Panc1 (cell line): Measurements from ENCODE around the gene SIK2. TPM values are rescaled to one million over a fixed set of nuclear protein-coding genes. Genes with fewer than 3 reads are reported as not detected.

Experiments used
- ATAC-seq: fragments of 200-7000 bp; cut with Tn5 transposase; 2 replicates; pipeline ENCODE4 v1.9.1; 2020; ENCODE audit warnings: mild to moderate bottlenecking, moderate library complexity
- BruUV-seq: library from RNA; stranded (reverse); fragments of 400-500 nt; replicated peaks from 2 replicates; lab custom pipeline; 2021; lab: Mats Ljungman, UMichigan
- CTCF ChIA-PET: fragments of 300-600 bp; sonication (Branson Sonifier 250); formaldehyde crosslinking; loops from one replicate; lab custom pipeline; 2022; ENCODE audit warnings: antibody characterized with exemption; lab: Charles Lee
- POLR2A ChIA-PET: fragments of 300-600 bp; sonication (Branson Sonifier 250); formaldehyde crosslinking; loops from one replicate; lab custom pipeline; 2022; ENCODE audit warnings: antibody characterized with exemption; lab: Charles Lee
- DNase-seq: peaks from one replicate; pipeline ENCODE4 v3.0.0-alpha.2; 2010; ENCODE audit warnings: low read depth, low spot score
- H3K27ac ChIP-seq: 2 replicates; pipeline ENCODE4 v1.5.1; 2011; ENCODE audit warnings: mild to moderate bottlenecking, low read length, inconsistent platforms
- H3K27me3 ChIP-seq: fragments of 200-500 bp; sonication (Bioruptor generic); 2 replicates; pipeline ENCODE4 v1.6.0; 2014; ENCODE audit warnings: low read length, inconsistent platforms; ENCODE audit not compliant: control insufficient read depth, insufficient read depth
- H3K36me3 ChIP-seq: fragments of 200-500 bp; sonication (Bioruptor generic); 2 replicates; pipeline ENCODE4 v1.5.1; 2014; ENCODE audit warnings: inconsistent platforms, mild to moderate bottlenecking, low read length, moderate library complexity; ENCODE audit not compliant: control insufficient read depth, insufficient read depth
- H3K4me1 ChIP-seq: 2 replicates; pipeline ENCODE4 v1.5.1; 2011; ENCODE audit warnings: inconsistent platforms, mild to moderate bottlenecking, low read length, moderate library complexity; ENCODE audit not compliant: control insufficient read depth, insufficient read depth
- H3K4me3 ChIP-seq, 2 experiments: 2 replicates each; pipeline ENCODE4 v1.5.1; 2011 to 2012; ENCODE audit warnings: low read depth in 2 of 2, low read length in 2 of 2, mild to moderate bottlenecking in 2 of 2, inconsistent platforms in 1 of 2, moderate library complexity in 1 of 2
- H3K9me3 ChIP-seq: fragments of 200-500 bp; sonication (Bioruptor generic); 2 replicates; pipeline ENCODE4 v1.5.1; 2014; ENCODE audit warnings: low read depth, mild to moderate bottlenecking, inconsistent platforms, low read length, moderate library complexity; ENCODE audit not compliant: control insufficient read depth, insufficient read depth
- POLR2AphosphoS5 ChIP-seq: IDR thresholded peaks from 2 replicates; pipeline ENCODE4 v1.6.1; 2012; ENCODE audit warnings: mild to moderate bottlenecking, low read depth, low read length, moderate library complexity
- REST ChIP-seq, 2 experiments: IDR thresholded peaks; 2 replicates each; pipeline ENCODE4 v1.6.1; 2011 to 2012; ENCODE audit warnings: low read depth in 2 of 2, control low read depth in 1 of 2, low read length in 1 of 2, mild to moderate bottlenecking in 1 of 2, moderate library complexity in 1 of 2; ENCODE audit not compliant: insufficient read depth in 1 of 2
- SIN3A ChIP-seq: IDR thresholded peaks from 2 replicates; pipeline ENCODE4 v1.6.1; 2012; ENCODE audit warnings: low read depth, mild to moderate bottlenecking, low read length, moderate library complexity, borderline replicate concordance; ENCODE audit not compliant: insufficient read depth
- TCF7L2 ChIP-seq: IDR thresholded peaks from 2 replicates; pipeline ENCODE4 v1.6.1; 2011; ENCODE audit warnings: mild to moderate bottlenecking, low read depth, low read length, inconsistent platforms
- in situ Hi-C: cut with HindIII; loops from 2 replicates; pipeline ENCODE4 v1.10.0; 2016; ENCODE audit warnings: low sequenced_read_pairs, low pct_unique_long_range_greater_than_20kb
- intact Hi-C: fragments of 100-400 bp; cut with micrococcal nuclease; formaldehyde crosslinking; loops from one replicate; pipeline ENCODE4 v1.10.0; 2022; ENCODE audit not compliant: unreplicated experiment
- total RNA-seq: library from RNA; stranded (reverse); gene quantifications from one replicate; pipeline ENCODE4 v1.2.1, GENCODE V29; 2021; ENCODE audit not compliant: unreplicated experiment
- TF ChIP-seq, protein P1 (sequence below): fragments of 450-650 bp; IDR thresholded peaks from 2 replicates; pipeline ENCODE4 v1.5.1; 2017; ENCODE audit warnings: mild to moderate bottlenecking

SIK2 gene
- total RNA-seq, 1 experiment from 2014 or later: 17.0 TPM

DNA sequence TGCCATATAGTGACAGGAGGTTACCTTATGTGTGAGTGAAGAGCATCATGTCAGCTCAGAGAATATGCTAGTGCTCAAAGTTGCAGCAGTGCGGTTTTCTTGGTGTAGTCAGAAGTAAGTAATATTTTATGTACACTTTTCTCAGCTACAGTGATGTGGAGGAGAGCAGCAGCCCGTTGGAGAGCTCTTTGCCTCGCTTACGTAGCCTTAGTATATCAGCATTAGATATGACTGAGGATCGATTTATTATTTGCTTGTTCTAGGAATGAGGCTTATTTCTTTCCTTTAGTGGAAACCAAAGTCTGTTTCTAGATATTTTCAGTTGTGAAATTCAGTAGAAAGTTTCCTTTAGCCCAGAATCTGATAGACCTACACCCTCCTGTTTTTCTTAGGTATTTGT is 100.4 kb downstream of the SIK2 start:
- no peaks in the 10 kb centered on the region for H3K9me3 ChIP-seq
- TF ChIP-seq, protein P1, sequence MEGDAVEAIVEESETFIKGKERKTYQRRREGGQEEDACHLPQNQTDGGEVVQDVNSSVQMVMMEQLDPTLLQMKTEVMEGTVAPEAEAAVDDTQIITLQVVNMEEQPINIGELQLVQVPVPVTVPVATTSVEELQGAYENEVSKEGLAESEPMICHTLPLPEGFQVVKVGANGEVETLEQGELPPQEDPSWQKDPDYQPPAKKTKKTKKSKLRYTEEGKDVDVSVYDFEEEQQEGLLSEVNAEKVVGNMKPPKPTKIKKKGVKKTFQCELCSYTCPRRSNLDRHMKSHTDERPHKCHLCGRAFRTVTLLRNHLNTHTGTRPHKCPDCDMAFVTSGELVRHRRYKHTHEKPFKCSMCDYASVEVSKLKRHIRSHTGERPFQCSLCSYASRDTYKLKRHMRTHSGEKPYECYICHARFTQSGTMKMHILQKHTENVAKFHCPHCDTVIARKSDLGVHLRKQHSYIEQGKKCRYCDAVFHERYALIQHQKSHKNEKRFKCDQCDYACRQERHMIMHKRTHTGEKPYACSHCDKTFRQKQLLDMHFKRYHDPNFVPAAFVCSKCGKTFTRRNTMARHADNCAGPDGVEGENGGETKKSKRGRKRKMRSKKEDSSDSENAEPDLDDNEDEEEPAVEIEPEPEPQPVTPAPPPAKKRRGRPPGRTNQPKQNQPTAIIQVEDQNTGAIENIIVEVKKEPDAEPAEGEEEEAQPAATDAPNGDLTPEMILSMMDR: no peak
- TF ChIP-seq SIN3A (no peak), REST (IDR thresholded peaks at IDR 0.05; ENCODE audit: insufficient read depth in 1 of 2, low read depth in 2 of 2, low read length in 1 of 2) (no peak), TCF7L2 (no peak), POLR2AphosphoS5 (no peak)
- ATAC-seq: no peak
- no peak for DNase-seq
- in situ Hi-C loops: no loop called here
- no peaks in the 10 kb centered on the region for H3K27me3 ChIP-seq
- POLR2A ChIA-PET: no interaction called here
- CTCF ChIA-PET: no interaction called here
- no peak overlapping the region for H3K4me3 ChIP-seq
- H3K27ac ChIP-seq: no peak overlapping the region
- no peaks in the 10 kb centered on the region for H3K4me1 ChIP-seq
- H3K36me3 ChIP-seq: peaks cover 3% of the 10 kb centered on the region; the same call in 1 of the 2 replicates
- BruUV-seq: no TSS peak
- intact Hi-C loops: no loop called here

DNA sequence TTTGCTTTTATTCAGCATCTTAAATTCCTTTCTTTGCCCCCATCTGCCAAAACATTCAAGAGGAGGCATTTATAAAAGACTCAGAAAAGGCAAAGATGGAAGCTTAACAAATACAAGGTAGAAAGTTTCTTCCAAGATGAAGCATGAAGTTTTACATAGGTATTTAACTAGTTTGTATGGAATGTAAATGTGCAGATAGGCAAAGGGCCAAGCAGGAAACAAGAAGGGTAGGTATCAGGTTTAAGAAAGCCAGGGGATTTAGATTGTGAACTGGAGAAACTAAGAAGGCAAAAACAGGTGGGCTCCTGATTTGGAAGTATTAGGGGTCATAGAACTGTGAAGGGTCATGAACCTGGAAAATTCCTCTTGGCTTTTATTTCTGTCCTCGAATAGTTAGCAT is 101.3 kb downstream of the SIK2 start:
- intact Hi-C loops: no loop called here
- ChIA-PET CTCF (no interaction called here), POLR2A (no interaction called here)
- H3K36me3 ChIP-seq: peaks cover 3% of the 10 kb centered on the region; the same call in 1 of the 2 replicates
- no peak for DNase-seq
- no peak for ATAC-seq
- H3K27me3 ChIP-seq: no peaks in the 10 kb centered on the region
- no peak overlapping the region for H3K4me3 ChIP-seq
- in situ Hi-C loops: no loop called here
- no peak overlapping the region for H3K27ac ChIP-seq
- TF ChIP-seq SIN3A: no peak
- TF ChIP-seq POLR2AphosphoS5: no peak
- no peak for TF ChIP-seq TCF7L2
- TF ChIP-seq REST (IDR thresholded peaks at IDR 0.05; ENCODE audit: insufficient read depth in 1 of 2, low read depth in 2 of 2, low read length in 1 of 2): no peak
- TF ChIP-seq, protein P1: no peak
- no peaks in the 10 kb centered on the region for H3K4me1 ChIP-seq
- no TSS peak for BruUV-seq
- H3K9me3 ChIP-seq: no peaks in the 10 kb centered on the region
